Measurements from ENCODE around the gene ZFP82.

ZFP82 gene

GRCh38 chr19:36418287-36419001 is at the start of gene ZFP82:
Gene ZFP82, minus strand, starts transcription at chr19:36418644. Its CDS starts 8,855 bp downstream, at chr19:36409789.
- DNase-seq (ENCODE audit: low spot score): peak; percentile 76

- no peak for DNase-seq (ENCODE audit: low spot score)
Observed at GRCh38 chr19:36460046-36460445, 41.6 kb upstream of the ZFP82 start.

- DNase-seq (ENCODE audit: low spot score): no peak
Observed at GRCh38 chr19:36456831-36457230, 38.4 kb upstream of the ZFP82 start.

GRCh38 chr19:36449059-36449670 is 30.7 kb upstream of the ZFP82 start:
- no peak for DNase-seq (ENCODE audit: low spot score)

- no peak for DNase-seq (ENCODE audit: low spot score)
Observed at GRCh38 chr19:36441339-36441738, 22.9 kb upstream of the ZFP82 start.

GRCh38 chr19:36436531-36436930 is 18.1 kb upstream of the ZFP82 start:
- DNase-seq (ENCODE audit: low spot score): no peak

GRCh38 chr19:36423925-36424324 is 5.5 kb upstream of the ZFP82 start:
- DNase-seq (ENCODE audit: low spot score): no peak

GRCh38 chr19:36421749-36422481 is 3.5 kb upstream of the ZFP82 start:
- DNase-seq (ENCODE audit: low spot score): no peak

- no peak for DNase-seq (ENCODE audit: low spot score)
Observed at GRCh38 chr19:36420961-36421748, 2.7 kb upstream of the ZFP82 start.

- DNase-seq (ENCODE audit: low spot score): no peak
Observed at GRCh38 chr19:36417752-36418286, 625 bp downstream of the ZFP82 start.

- DNase-seq (ENCODE audit: low spot score): no peak
Observed at GRCh38 chr19:36409841-36410240, 8.6 kb downstream of the ZFP82 start.

GRCh38 chr19:36408101-36408500 is 10.3 kb downstream of the ZFP82 start:
- DNase-seq (ENCODE audit: low spot score): no peak

GRCh38 chr19:36404498-36404897 is 13.9 kb downstream of the ZFP82 start:
- no peak for DNase-seq (ENCODE audit: low spot score)

GRCh38 chr19:36401475-36401874 is 17.0 kb downstream of the ZFP82 start:
- DNase-seq (ENCODE audit: low spot score): no peak

GRCh38 chr19:36398571-36398970 is 19.9 kb downstream of the ZFP82 start:
- DNase-seq (ENCODE audit: low spot score): no peak

- no peak for DNase-seq (ENCODE audit: low spot score)
Observed at GRCh38 chr19:36392916-36393673, 25.3 kb downstream of the ZFP82 start.

GRCh38 chr19:36379510-36379819 is 39.0 kb downstream of the ZFP82 start:
- DNase-seq (ENCODE audit: low spot score): no peak

GRCh38 chr19:36378625-36379509 is 39.6 kb downstream of the ZFP82 start, which contains the start of gene ZFP14:
Gene ZFP14, minus strand, starts transcription at chr19:36379201. Its CDS starts 11,309 bp downstream, at chr19:36367892.
- DNase-seq (ENCODE audit: low spot score): peak; percentile 96

GRCh38 chr19:36377541-36378178 is 40.8 kb downstream of the ZFP82 start:
- no peak for DNase-seq (ENCODE audit: low spot score)

- no peak for DNase-seq (ENCODE audit: low spot score)
Observed at GRCh38 chr19:36373638-36374156, 44.7 kb downstream of the ZFP82 start.

All from CD4-positive, alpha-beta T cell treated with Interleukin-2 at 100 ng/mL for 4 hours (primary cell).